SK-N-SH treated with all-trans-retinoic acid at 6 μM for 48 hours (cell line): ENCODE data around the gene FRMD3.

Experiments
- ATAC-seq: fragments of 200-7000 bp; cut with Tn5 transposase; 3 replicates; pipeline ENCODE4 v1.9.1; 2020; ENCODE audit warnings: mild to moderate bottlenecking, moderate library complexity
- ARNTL ChIP-seq: fragments of 450-650 bp; formaldehyde crosslinking; IDR thresholded peaks from 2 replicates; pipeline ENCODE4 v1.5.0; 2020; ENCODE audit warnings: low read depth, mild to moderate bottlenecking, moderate library complexity, borderline replicate concordance
- BACH2 ChIP-seq: fragments of 250-450 bp; sonication (Bioruptor Pico); IDR thresholded peaks from 2 replicates; pipeline ENCODE4 v1.9.0; 2021; ENCODE audit warnings: mild to moderate bottlenecking, borderline replicate concordance
- CREB5 ChIP-seq: fragments of 250-450 bp; sonication (Bioruptor Pico); IDR thresholded peaks from 2 replicates; pipeline ENCODE4 v1.5.1; 2020; ENCODE audit warnings: low read depth, mild to moderate bottlenecking, moderate library complexity
- CSDC2 ChIP-seq: fragments of 250-450 bp; sonication (Bioruptor Pico); IDR thresholded peaks from 2 replicates; pipeline ENCODE4 v1.5.0; 2020; ENCODE audit warnings: mild to moderate bottlenecking, moderate library complexity
- CSRNP3 ChIP-seq: fragments of 250-450 bp; sonication (Bioruptor Pico); IDR thresholded peaks from 2 replicates; pipeline ENCODE4 v1.5.1; 2021; ENCODE audit warnings: mild to moderate bottlenecking, moderate library complexity
- ESRRG ChIP-seq: fragments of 250-450 bp; sonication (Bioruptor Pico); IDR thresholded peaks from 2 replicates; pipeline ENCODE4 v1.6.1; 2021; ENCODE audit warnings: mild to moderate bottlenecking
- GLIS3 ChIP-seq: fragments of 250-450 bp; sonication (Bioruptor Pico); IDR thresholded peaks from 2 replicates; pipeline ENCODE4 v1.5.0; 2020; ENCODE audit warnings: mild to moderate bottlenecking, moderate library complexity
- ISL1 ChIP-seq: fragments of 250-450 bp; sonication (Bioruptor Pico); IDR thresholded peaks from 2 replicates; pipeline ENCODE4 v2.1.2; 2022; ENCODE audit warnings: mild to moderate bottlenecking, moderate library complexity
- PATZ1 ChIP-seq: fragments of 250-450 bp; sonication (Bioruptor Pico); IDR thresholded peaks from 2 replicates; pipeline ENCODE4 v1.8.0; 2020; ENCODE audit warnings: mild to moderate bottlenecking, moderate library complexity, borderline replicate concordance
- POU6F1 ChIP-seq: fragments of 250-450 bp; sonication (Bioruptor Pico); IDR thresholded peaks from 2 replicates; pipeline ENCODE4 v1.8.0; 2021; ENCODE audit warnings: low read depth, mild to moderate bottlenecking, moderate library complexity, borderline replicate concordance
- PPARA ChIP-seq: fragments of 250-450 bp; sonication (Bioruptor Pico); IDR thresholded peaks from 2 replicates; pipeline ENCODE4 v1.5.0; 2020; ENCODE audit warnings: mild to moderate bottlenecking, borderline replicate concordance
- SNAI2 ChIP-seq: fragments of 250-450 bp; sonication (Bioruptor Pico); IDR thresholded peaks from 2 replicates; pipeline ENCODE4 v1.5.0; 2020; ENCODE audit warnings: mild to moderate bottlenecking, moderate library complexity
- TCF4 ChIP-seq: fragments of 250-450 bp; sonication (Bioruptor Pico); IDR thresholded peaks from 2 replicates; pipeline ENCODE4 v1.8.0; 2021; ENCODE audit warnings: mild to moderate bottlenecking, moderate library complexity, borderline replicate concordance
- TOX ChIP-seq: fragments of 250-450 bp; sonication (Bioruptor Pico); IDR thresholded peaks from 2 replicates; pipeline ENCODE4 v1.8.0; 2021; ENCODE audit warnings: mild to moderate bottlenecking, moderate library complexity, borderline replicate concordance
- TSHZ2 ChIP-seq: fragments of 250-450 bp; sonication (Bioruptor Pico); IDR thresholded peaks from 2 replicates; pipeline ENCODE4 v1.5.0; 2020; ENCODE audit warnings: mild to moderate bottlenecking, moderate library complexity
- ZC3H10 ChIP-seq: fragments of 250-450 bp; sonication (Bioruptor Pico); IDR thresholded peaks from 2 replicates; pipeline ENCODE4 v1.5.1; 2021; ENCODE audit warnings: mild to moderate bottlenecking, moderate library complexity
- ZFP3 ChIP-seq: fragments of 250-450 bp; sonication (Bioruptor Pico); IDR thresholded peaks from 2 replicates; pipeline ENCODE4 v1.5.0; 2020; ENCODE audit warnings: mild to moderate bottlenecking, moderate library complexity
- ZFP30 ChIP-seq: fragments of 450-650 bp; formaldehyde crosslinking; IDR thresholded peaks from 2 replicates; pipeline ENCODE4 v1.5.0; 2022; ENCODE audit warnings: mild to moderate bottlenecking, moderate library complexity
- ZNF565 ChIP-seq: fragments of 450-650 bp; formaldehyde crosslinking; conservative IDR thresholded peaks from 2 replicates; pipeline ENCODE4 v1.5.0; 2020; ENCODE audit warnings: low read depth, mild to moderate bottlenecking, moderate library complexity
- ZNF70 ChIP-seq: fragments of 450-650 bp; formaldehyde crosslinking; IDR thresholded peaks from 2 replicates; pipeline ENCODE4 v1.5.0; 2020; ENCODE audit warnings: mild to moderate bottlenecking, moderate library complexity
- ZNF8 ChIP-seq: fragments of 450-650 bp; formaldehyde crosslinking; IDR thresholded peaks from 2 replicates; pipeline ENCODE4 v1.5.0; 2020; ENCODE audit warnings: mild to moderate bottlenecking, moderate library complexity

The FRMD3 gene

GRCh38 chr9:83291196-83291595 lies 247.0 kb downstream of the FRMD3 start:
- no peak for ATAC-seq
- no peak for TF ChIP-seq CSRNP3
- no peak for TF ChIP-seq ESRRG
- TF ChIP-seq POU6F1 (CRISPR knock-in tag): no peak

- TF ChIP-seq ISL1 (CRISPR knock-in tag): no peak
- no peak for TF ChIP-seq ZNF70 (CRISPR knock-in tag)
- no peak for TF ChIP-seq ZNF8 (CRISPR knock-in tag)
- no peak for TF ChIP-seq CSRNP3
- TF ChIP-seq TOX (CRISPR knock-in tag): no peak
- TF ChIP-seq BACH2 (CRISPR knock-in tag): no peak
- TF ChIP-seq CSDC2 (CRISPR knock-in tag): no peak
- no peak for TF ChIP-seq POU6F1 (CRISPR knock-in tag)
- no peak for TF ChIP-seq PATZ1 (CRISPR knock-in tag)
- ATAC-seq: no peak
These were observed 247.5 kb downstream of the FRMD3 start for GRCh38 chr9:83290692-83291091.

GRCh38 chr9:83287021-83287420 lies 251.2 kb downstream of the FRMD3 start:
- TF ChIP-seq ZNF70 (CRISPR knock-in tag) (no peak), SNAI2 (CRISPR knock-in tag) (no peak), CSDC2 (CRISPR knock-in tag) (no peak), TCF4 (CRISPR knock-in tag) (no peak), PPARA (CRISPR knock-in tag) (no peak), ZFP30 (CRISPR knock-in tag) (no peak), ZNF8 (CRISPR knock-in tag) (no peak), PATZ1 (CRISPR knock-in tag) (no peak), ZC3H10 (no peak), ZFP3 (CRISPR knock-in tag) (no peak), CREB5 (CRISPR knock-in tag) (no peak), ESRRG (no peak), POU6F1 (CRISPR knock-in tag) (no peak), GLIS3 (CRISPR knock-in tag) (no peak), TSHZ2 (no peak), ARNTL (CRISPR knock-in tag) (no peak), ZNF565 (no peak)
- no peak for ATAC-seq
